Thyroid gland (tissue), 4 donors: ENCODE results near the gene NENF.

Experiments
- CTCF ChIP-seq, 6 experiments: fragments of 200-600 bp in 3 of 6; fragments of 450-650 bp in 3 of 6; sonication (generic) in 3 of 6; IDR thresholded peaks; one replicate each; pipeline ENCODE4 v1.5.1; 2016 to 2019; ENCODE audit warnings: antibody characterized with exemption in 6 of 6, mild to moderate bottlenecking in 2 of 6, inconsistent platforms in 1 of 6, moderate library complexity in 1 of 6
- POLR2A ChIP-seq, 2 donors: fragments of 450-650 bp; IDR thresholded peaks; one replicate each; pipeline ENCODE4 v1.6.1; 2017; ENCODE audit warnings: antibody characterized with exemption in 2 of 2, mild to moderate bottlenecking in 2 of 2, moderate library complexity in 1 of 2

GRCh38 chr1:212440419-212440818 is 7.7 kb downstream of the NENF start:
- TF ChIP-seq CTCF (IDR thresholded peaks at IDR 0.05) (no peak), POLR2A (IDR thresholded peaks at IDR 0.05) (no peak)
